ENCODE data around the gene INHA.
A peak's percentile ranks its signal among the peaks of the same experiment; 100 is the strongest.

INHA gene

DNA sequence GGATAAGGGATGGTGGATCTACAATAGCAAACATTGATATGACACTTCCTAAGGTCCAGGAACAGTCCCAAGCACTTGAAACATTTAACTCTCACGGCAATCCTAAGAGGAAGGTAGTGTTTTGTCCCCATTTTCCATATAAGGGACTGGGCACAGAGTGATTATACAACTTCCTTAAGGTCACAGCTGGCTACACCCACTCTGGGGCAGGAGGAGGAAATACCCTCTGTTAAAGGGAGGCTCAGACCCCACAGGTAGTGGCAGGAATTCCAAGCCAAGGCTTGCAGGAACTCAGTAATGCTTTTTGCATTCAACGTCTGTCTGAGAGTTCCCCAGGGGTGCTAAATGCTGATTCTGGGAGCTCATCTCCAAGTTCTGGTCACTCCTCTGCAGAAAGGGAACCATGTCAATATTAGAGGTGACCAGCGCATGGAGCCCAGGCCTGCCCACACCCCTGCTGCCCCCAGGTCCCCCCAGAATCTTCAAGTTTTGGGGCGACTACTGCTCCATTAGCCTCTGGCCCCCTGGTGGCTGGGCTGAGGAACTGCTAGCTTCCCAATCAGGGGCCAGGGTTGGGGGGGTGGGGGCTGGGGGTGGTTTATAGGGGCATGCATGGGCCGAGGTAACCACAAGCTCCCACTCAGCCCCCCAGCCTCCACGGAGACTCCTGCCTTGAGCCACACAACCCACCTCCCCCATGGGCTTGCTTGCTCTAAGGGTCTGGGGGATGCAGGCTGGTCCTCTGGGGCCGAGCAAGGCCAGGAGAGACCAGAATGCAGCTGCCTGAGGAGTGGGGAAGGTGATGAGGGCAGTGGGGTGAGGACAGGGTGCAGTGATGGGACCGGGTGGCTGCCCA, 11.8 kb upstream of the INHA start:
- peak; percentile 28 for DNase-seq

DNA sequence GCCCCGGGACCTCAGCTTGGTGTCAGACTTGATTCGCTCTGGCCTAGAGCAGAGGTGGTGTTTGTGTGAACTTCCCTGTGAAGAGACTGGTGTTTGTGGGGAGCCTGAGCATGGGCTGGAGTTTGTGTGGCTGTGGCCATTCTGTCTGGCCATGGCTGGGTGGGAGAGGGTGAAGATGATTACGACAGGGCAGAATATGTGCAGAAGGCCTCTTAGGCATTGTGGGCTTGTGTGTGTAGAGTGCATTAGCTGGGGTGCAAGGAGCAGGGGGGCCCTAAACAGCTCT, 11.3 kb upstream of the INHA start:
- no peak for DNase-seq

GRCh38 chr2:219561179-219562048, 10.7 kb upstream of the INHA start:
- no peak for DNase-seq

GRCh38 chr2:219562049-219563020, 9.8 kb upstream of the INHA start:
- no peak for DNase-seq

DNA sequence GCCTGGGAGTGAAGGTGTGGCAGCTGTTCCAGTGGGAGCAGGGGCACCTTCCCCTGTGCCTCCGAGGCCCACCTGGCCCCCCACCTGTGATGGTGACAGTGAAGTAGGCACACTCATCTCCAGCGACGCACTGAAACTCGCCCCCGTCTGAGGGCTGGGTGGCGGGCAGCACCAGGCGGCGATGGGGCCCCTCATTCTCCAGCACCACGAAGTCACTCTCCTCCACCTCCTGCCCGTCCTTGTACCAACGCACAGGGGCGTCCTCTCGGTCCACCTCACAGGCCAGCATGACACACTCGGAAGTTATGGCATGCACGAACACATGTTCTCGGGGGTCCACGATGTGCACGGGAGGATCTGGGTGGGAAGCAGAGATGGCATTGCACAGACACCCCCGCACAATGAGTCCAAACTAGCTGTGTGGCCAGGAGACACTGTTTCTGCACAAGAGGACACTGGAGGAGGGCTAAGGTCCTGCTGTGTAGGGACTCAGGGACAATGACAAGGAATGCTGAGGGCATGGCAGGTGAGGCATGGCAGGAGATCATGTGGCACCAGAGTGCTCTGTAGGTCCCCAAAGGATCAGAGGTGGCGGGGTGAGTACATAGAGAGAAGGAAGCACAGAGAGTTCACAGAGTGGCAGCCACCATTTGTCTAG, 8.7 kb upstream of the INHA start:
- no peak for DNase-seq

DNA sequence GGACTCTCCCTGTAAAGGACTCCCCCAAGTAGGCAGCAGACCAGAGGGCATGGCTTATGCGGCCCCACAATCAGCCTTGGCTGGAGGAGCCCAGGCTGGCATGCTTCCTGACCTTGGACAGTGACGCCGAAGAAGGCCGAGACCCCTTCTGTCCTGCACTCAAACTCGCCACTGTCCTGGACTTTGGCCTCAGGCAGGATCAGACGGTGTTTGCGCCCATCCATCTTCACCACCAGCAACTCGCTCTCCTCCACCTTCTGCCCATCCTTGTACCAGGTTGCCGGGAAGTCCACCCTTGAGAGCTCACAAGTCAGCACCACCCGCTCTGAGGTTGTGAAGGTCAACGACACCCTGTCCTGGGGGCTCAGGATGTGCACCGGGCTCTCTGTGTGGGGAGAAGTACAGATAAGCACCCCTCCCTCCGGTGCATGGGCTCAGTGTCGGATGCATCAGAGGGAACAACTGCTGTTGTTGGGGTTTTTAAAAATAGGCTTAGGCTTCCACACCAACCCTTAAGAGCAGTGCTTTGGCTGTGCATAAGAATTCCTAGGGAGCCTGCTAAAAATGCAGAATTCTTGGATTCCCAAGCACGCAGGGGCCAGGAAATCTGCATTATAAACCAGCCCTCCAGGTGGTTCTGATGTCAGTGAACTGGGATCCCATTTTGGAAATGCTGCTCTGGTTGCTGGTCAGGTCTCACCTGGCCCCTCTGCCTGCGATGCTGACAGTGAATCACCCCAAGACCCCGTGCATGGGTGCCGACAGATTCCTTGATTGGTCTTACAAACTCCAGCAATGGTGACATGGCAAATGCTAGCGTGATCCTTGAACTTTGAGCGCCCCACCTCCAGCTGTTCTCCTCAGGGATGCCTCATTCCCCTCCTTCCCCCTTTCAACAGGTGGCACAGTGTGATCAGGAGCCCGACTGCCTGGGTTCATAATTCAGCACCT, 6.7 kb upstream of the INHA start:
- DNase-seq: no peak

GRCh38 chr2:219566640-219567039, 5.5 kb upstream of the INHA start:
- no peak for DNase-seq

GRCh38 chr2:219567131-219567530, 5.0 kb upstream of the INHA start:
- DNase-seq: no peak

GRCh38 chr2:219567791-219568361, 4.2 kb upstream of the INHA start:
- no peak for DNase-seq

- no peak for DNase-seq
Observed at GRCh38 chr2:219569041-219569440, 3.1 kb upstream of the INHA start.

DNA sequence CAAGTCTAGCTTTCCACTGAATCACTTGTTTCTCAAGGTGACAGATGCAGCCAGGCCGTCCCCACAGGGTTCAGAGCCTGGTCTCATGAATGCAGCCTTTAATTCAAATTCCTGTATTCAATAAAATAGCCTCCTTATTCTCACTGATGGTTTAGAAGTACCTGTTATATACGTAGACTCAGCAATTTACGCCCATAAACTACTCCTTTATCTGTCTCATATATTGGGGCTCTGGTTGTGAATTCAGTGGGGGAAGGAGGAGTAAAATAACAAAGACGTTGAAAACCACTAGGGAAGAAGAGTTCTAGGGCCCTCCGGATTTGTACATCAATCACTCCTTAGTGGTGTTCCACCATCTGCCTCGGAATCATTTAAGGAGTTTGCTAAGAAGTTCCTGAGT, 2.5 kb upstream of the INHA start:
- DNase-seq: no peak

DNA sequence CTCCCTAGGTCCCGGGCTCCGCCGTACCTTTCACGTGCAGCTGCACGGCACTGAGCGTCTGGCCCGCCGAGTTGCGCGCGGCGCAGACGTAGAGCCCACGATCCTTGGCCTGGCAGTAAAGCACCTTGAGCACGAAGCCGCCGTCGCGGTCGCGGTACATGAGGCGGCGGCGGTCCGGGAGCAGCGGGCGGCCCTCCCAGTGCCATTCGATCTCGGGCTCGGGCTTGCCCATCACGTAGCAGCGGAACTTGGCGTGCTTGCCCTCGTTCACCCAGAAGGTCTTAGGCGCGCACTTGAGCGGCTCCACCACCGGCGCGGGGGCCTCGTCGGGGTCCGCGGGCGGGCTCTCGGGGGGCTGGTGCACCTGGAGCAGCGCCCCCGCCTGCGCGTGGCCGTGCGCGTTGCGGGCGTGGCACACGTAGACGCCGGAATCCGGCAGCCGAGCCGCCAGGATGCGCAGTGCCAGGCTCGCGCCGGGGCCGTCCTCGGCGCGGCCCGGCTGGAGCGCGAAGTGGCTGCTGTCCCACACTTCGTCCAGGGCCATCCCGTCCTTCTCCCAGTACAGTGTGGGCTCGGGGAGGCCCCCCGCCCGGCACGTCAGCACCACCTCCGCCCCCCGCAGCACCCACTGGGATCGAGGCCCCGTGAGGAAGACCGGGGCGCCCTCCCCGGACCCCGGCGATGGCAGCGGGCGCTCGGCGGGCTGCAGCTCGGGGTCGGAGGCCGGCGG, 1.8 kb upstream of the INHA start:
- no peak for DNase-seq

- no peak for DNase-seq
Observed at GRCh38 chr2:219570924-219571310, 1.2 kb upstream of the INHA start.

GRCh38 chr2:219571311-219572236, 536 bp upstream of the INHA start, which contains the start of gene OBSL1:
TSS of gene OBSL1 (minus strand) at chr2:219571539. CDS start at chr2:219571232, 307 bp downstream.
- DNase-seq: peak; percentile 19

- no peak for DNase-seq
Observed at GRCh38 chr2:219573166-219573565, 1.1 kb downstream of the INHA start.

GRCh38 chr2:219574484-219575311, 2.6 kb downstream of the INHA start:
- no peak for DNase-seq

- no peak for DNase-seq
Observed at GRCh38 chr2:219575566-219576504, 3.7 kb downstream of the INHA start.
